ENCODE measurements around the gene XRCC2. TPM values are rescaled to one million over a fixed set of nuclear protein-coding genes. Genes with fewer than 3 reads are reported as not detected.

The XRCC2 gene
- total and polyA plus RNA-seq, 2 of the 4 experiments (the other 2 are of a cell fraction): 2.2 to 3.6 TPM

- no CpG with 5 or more reads among the region's 2 CpGs for whole genome bisulfite sequencing, 2 experiments (ENCODE audit: extremely low coverage in 2 of 2, insufficient read length in 1 of 2)
- ATAC-seq (ENCODE audit: low read depth) (no peak), DNase-seq (no peak)
- dilution Hi-C loops (cut with HindIII; ENCODE audit: low sequenced_read_pairs, unreplicated experiment) (no loop called here), intact Hi-C loops (cut with micrococcal nuclease) (no loop called here), in situ Hi-C loops (cut with MboI; ENCODE audit: low sequenced_read_pairs) (no loop called here)
- Histone ChIP-seq H2AK5ac (ENCODE audit: low read depth, low read length) (no peak overlapping the region), H3K4ac (ENCODE audit: low read depth, low read length) (no peak overlapping the region), H4K8ac (ENCODE audit: low read depth in 2 of 2, low read length in 2 of 2) (no peak overlapping the region), H4K91ac (ENCODE audit: insufficient read depth, low read depth, low read length) (no peak overlapping the region), H2BK15ac (ENCODE audit: low read depth, low read length) (no peak overlapping the region), H3K79me1 (ENCODE audit: low read depth in 1 of 2, low read length in 2 of 2) (no peaks in the 10 kb centered on the region), H3K56ac (ENCODE audit: extremely low read depth, insufficient read depth, low read length) (no peak overlapping the region), H3K27me3 (ENCODE audit: control insufficient read depth, insufficient read depth, low read length) (no peaks in the 10 kb centered on the region), H3K27ac (ENCODE audit: insufficient read depth, low read length) (no peak overlapping the region), H2BK120ac (ENCODE audit: low read depth, low read length) (no peak overlapping the region), H2AK9ac (replicated peaks; ENCODE audit: low read depth, low read length, poor library complexity) (no peak overlapping the region), H2AFZ (replicated peaks; ENCODE audit: low read length, poor library complexity) (no peak overlapping the region), H4K5ac (ENCODE audit: low read depth, low read length) (no peak overlapping the region), H2BK20ac (ENCODE audit: low read depth, low read length) (no peak overlapping the region), H3K9me1 (ENCODE audit: insufficient read depth, low read length) (no peaks in the 10 kb centered on the region), H3K36me3 (ENCODE audit: control insufficient read depth, insufficient read depth, low read length) (no peaks in the 10 kb centered on the region), H3K14ac (replicated peaks; ENCODE audit: low read depth, low read length) (no peak overlapping the region), H3K4me1 (ENCODE audit: control insufficient read depth, insufficient read depth, low read length) (no peaks in the 10 kb centered on the region), H3K9ac (ENCODE audit: low read depth, low read length) (no peak overlapping the region), H3K4me2 (ENCODE audit: low read depth, low read length) (no peak overlapping the region), H4K20me1 (ENCODE audit: insufficient read depth, low read length) (no peaks in the 10 kb centered on the region), H3K23ac (ENCODE audit: low read depth, low read length) (no peak overlapping the region), H2BK5ac (ENCODE audit: low read depth, low read length, poor library complexity, severe bottlenecking) (no peak overlapping the region), H3K9me3 (ENCODE audit: control insufficient read depth, insufficient read depth, low read length) (no peaks in the 10 kb centered on the region), H3K18ac (ENCODE audit: low read depth, low read length) (no peak overlapping the region), H3K4me3 (ENCODE audit: insufficient read depth, low read depth, low read length) (no peak overlapping the region)
- TF ChIP-seq RCOR1 (IDR thresholded peaks at IDR 0.05; ENCODE audit: insufficient replicate concordance, low read length) (no peak), BHLHE40 (IDR thresholded peaks at IDR 0.05; ENCODE audit: low read depth, low read length) (no peak), MAZ (IDR thresholded peaks at IDR 0.05; ENCODE audit: borderline replicate concordance, low read depth, low read length) (no peak), CEBPB (IDR thresholded peaks at IDR 0.05; ENCODE audit: low read depth, low read length) (no peak), FOS (IDR thresholded peaks at IDR 0.05; ENCODE audit: low read depth, low read length) (no peak), MXI1 (IDR thresholded peaks at IDR 0.05; ENCODE audit: borderline replicate concordance, low read depth, low read length) (no peak), POLR2A (IDR thresholded peaks at IDR 0.05; ENCODE audit: low read depth, low read length) (no peak), USF2 (IDR thresholded peaks at IDR 0.05; ENCODE audit: low read depth, low read length) (no peak), MAFK (IDR thresholded peaks at IDR 0.05; ENCODE audit: low read depth, low read length) (no peak), CHD1 (IDR thresholded peaks at IDR 0.05; ENCODE audit: low read depth, low read length) (no peak), RAD21 (IDR thresholded peaks at IDR 0.05; ENCODE audit: low read length) (no peak), RFX5 (IDR thresholded peaks at IDR 0.05; ENCODE audit: low read depth, low read length) (no peak)
- TF ChIP-seq, protein P1, sequence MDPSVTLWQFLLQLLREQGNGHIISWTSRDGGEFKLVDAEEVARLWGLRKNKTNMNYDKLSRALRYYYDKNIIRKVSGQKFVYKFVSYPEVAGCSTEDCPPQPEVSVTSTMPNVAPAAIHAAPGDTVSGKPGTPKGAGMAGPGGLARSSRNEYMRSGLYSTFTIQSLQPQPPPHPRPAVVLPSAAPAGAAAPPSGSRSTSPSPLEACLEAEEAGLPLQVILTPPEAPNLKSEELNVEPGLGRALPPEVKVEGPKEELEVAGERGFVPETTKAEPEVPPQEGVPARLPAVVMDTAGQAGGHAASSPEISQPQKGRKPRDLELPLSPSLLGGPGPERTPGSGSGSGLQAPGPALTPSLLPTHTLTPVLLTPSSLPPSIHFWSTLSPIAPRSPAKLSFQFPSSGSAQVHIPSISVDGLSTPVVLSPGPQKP (IDR thresholded peaks at IDR 0.05; ENCODE audit: borderline replicate concordance, low read depth, low read length): no peak
- TF ChIP-seq, protein P2, sequence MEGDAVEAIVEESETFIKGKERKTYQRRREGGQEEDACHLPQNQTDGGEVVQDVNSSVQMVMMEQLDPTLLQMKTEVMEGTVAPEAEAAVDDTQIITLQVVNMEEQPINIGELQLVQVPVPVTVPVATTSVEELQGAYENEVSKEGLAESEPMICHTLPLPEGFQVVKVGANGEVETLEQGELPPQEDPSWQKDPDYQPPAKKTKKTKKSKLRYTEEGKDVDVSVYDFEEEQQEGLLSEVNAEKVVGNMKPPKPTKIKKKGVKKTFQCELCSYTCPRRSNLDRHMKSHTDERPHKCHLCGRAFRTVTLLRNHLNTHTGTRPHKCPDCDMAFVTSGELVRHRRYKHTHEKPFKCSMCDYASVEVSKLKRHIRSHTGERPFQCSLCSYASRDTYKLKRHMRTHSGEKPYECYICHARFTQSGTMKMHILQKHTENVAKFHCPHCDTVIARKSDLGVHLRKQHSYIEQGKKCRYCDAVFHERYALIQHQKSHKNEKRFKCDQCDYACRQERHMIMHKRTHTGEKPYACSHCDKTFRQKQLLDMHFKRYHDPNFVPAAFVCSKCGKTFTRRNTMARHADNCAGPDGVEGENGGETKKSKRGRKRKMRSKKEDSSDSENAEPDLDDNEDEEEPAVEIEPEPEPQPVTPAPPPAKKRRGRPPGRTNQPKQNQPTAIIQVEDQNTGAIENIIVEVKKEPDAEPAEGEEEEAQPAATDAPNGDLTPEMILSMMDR (conservative IDR thresholded peaks at IDR 0.05; ENCODE audit: low read depth, low read length): no peak
- ChIA-PET CTCF (no interaction called here), POLR2A (ENCODE audit: unreplicated experiment) (interaction anchor here (0.6 kb wide), 1 partner anchor 28 kb away, joined by 5 read pairs; no protein-coding TSS in a partner anchor)
- BruUV-seq (replicated peaks): no TSS peak
Measured at GRCh38 chr7:152710153-152710442, 34.2 kb upstream of the XRCC2 start.

Data from IMR-90 (cell line).